Lower lobe of right lung (tissue), 2 donors: ENCODE results near the gene SEMA4A. TPM values are rescaled to one million over a fixed set of nuclear protein-coding genes. Genes with fewer than 3 reads are reported as not detected.
A peak's percentile ranks its signal among the peaks of the same experiment; 100 is the strongest.

Source experiments
- ATAC-seq, 2 donors: fragments of 200-7000 bp; cut with Tn5 transposase; one replicate each; pipeline ENCODE4 v1.9.1; 2020 to 2022; ENCODE audit warnings: mild to moderate bottlenecking in 2 of 2, moderate library complexity in 2 of 2
- DNase-seq: peaks from one replicate; pipeline ENCODE4 v3.0.0-alpha.2; 2020
- H3K27ac ChIP-seq: fragments of 200-600 bp; one replicate; pipeline ENCODE4 v1.8.0; 2022
- H3K27me3 ChIP-seq: fragments of 200-600 bp; one replicate; pipeline ENCODE4 v1.8.0; 2022; ENCODE audit warnings: low read depth
- H3K36me3 ChIP-seq: fragments of 200-600 bp; one replicate; pipeline ENCODE4 v1.8.0; 2022; ENCODE audit warnings: mild to moderate bottlenecking
- H3K4me1 ChIP-seq: fragments of 200-600 bp; one replicate; pipeline ENCODE4 v1.8.0; 2022
- H3K4me3 ChIP-seq: fragments of 200-600 bp; one replicate; pipeline ENCODE4 v1.8.0; 2022; ENCODE audit warnings: mild to moderate bottlenecking
- H3K9me3 ChIP-seq: fragments of 200-600 bp; one replicate; pipeline ENCODE4 v1.8.0; 2022
- CTCF ChIP-seq: fragments of 200-600 bp; IDR thresholded peaks from one replicate; pipeline ENCODE4 v1.8.0; 2022; ENCODE audit warnings: antibody characterized with exemption, mild to moderate bottlenecking
- intact Hi-C: fragments of 100-400 bp; cut with DNase I; formaldehyde crosslinking; loops from one replicate; pipeline ENCODE4 v1.11.0; 2022
- total RNA-seq: library from RNA; stranded (reverse); fragmentation: NEBNext Ultra II Directional; extraction: Animal tissue kit (Norgen Biotek cat#: 25700); gene quantifications from one replicate; pipeline ENCODE4 v1.2.1, GENCODE V29; 2021
- donor health status: DM: no; HTN: yes; CAD: no; lungs with severe emphysema.

The SEMA4A gene
- total RNA-seq, 1 donor from 2014 or later, result 28.9 TPM

DNA sequence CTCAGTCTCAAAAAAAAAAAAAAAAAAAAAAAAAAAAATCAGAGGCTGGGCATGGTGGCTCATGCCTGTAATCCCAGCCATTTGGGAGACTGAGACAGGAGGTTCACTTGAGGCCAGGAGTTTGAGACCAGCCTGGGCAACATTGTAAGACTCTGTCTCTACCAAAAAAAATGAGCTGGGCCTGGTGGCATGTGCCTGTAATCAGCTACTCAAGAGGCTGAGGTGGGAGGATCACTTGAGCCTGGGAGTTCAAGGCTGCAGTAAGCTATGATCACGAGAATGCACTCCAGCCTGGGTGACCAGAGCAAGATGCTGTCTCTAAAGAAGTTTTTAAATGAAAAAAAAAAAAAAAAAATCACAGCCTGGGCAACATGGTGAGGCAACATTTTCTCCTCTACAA is 10.3 kb downstream of the SEMA4A start:
- intact Hi-C loops, result no loop called here
- Histone ChIP-seq H3K4me1 (peaks cover 27% of the 10 kb centered on the region), H3K9me3 (no peaks in the 10 kb centered on the region), H3K36me3 (no peaks in the 10 kb centered on the region), H3K27ac (no peak overlapping the region), H3K27me3 (no peaks in the 10 kb centered on the region), H3K4me3 (no peak overlapping the region)
- ATAC-seq (no peak), DNase-seq (peak; percentile 17)
- no peak for TF ChIP-seq CTCF

DNA sequence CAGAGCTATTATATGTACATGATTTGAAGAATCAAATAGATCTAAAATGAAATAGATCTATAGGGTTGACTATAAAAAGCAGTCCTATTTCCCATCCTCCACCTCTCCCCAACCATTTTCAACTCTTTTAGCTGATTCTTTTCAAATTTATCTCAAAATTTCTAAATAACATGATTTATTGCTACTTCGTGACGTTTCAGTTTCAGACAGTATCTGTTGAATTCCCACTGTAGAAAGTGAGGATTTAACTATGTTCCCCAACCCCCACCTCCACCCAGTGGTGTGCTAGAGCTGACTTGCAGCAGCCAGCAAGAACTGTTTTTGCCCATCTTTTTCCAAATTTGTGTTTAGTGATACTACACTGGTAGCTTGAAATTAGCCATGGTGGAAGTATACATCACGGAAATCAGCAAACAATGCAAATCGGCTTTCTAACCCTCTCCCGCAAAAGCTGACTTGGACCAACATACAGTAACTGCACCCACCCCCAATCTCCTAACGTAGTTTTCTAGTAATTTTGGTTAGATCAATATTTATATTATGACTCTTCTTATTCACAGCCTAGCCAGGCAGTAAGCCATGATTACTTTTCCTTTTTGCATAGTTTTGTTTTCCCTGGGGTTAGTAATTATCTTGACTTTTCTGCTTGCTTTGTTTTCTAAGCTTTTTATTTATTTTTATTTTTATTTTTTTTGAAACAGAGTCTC is 10.9 kb downstream of the SEMA4A start:
- no peaks in the 10 kb centered on the region for H3K36me3 ChIP-seq
- no peak overlapping the region for H3K4me3 ChIP-seq
- peaks cover 27% of the 10 kb centered on the region for H3K4me1 ChIP-seq
- no peak for TF ChIP-seq CTCF
- peak; percentile 4 for DNase-seq
- H3K27ac ChIP-seq, result no peak overlapping the region
- intact Hi-C loops, result no loop called here
- H3K9me3 ChIP-seq, result no peaks in the 10 kb centered on the region
- no peaks in the 10 kb centered on the region for H3K27me3 ChIP-seq
- no peak for ATAC-seq

GRCh38 chr1:156165083-156165482 is 11.7 kb downstream of the SEMA4A start:
- no peaks in the 10 kb centered on the region for H3K27me3 ChIP-seq
- DNase-seq, result no peak
- intact Hi-C loops, result no loop called here
- H3K27ac ChIP-seq, result no peak overlapping the region
- H3K9me3 ChIP-seq, result no peaks in the 10 kb centered on the region
- no peak for ATAC-seq
- no peaks in the 10 kb centered on the region for H3K36me3 ChIP-seq
- TF ChIP-seq CTCF, result no peak
- no peak overlapping the region for H3K4me3 ChIP-seq
- peaks cover 26% of the 10 kb centered on the region for H3K4me1 ChIP-seq

- ATAC-seq (no peak), DNase-seq (peak; percentile 1)
- no peak overlapping the region for H3K27ac ChIP-seq
- no peaks in the 10 kb centered on the region for H3K9me3 ChIP-seq
- no peak overlapping the region for H3K4me3 ChIP-seq
- intact Hi-C loops, result no loop called here
- no peaks in the 10 kb centered on the region for H3K27me3 ChIP-seq
- TF ChIP-seq CTCF, result no peak
- H3K4me1 ChIP-seq, result peaks cover 6% of the 10 kb centered on the region
- H3K36me3 ChIP-seq, result peaks cover 15% of the 10 kb centered on the region
Observed at GRCh38 chr1:156167536-156167935, 14.2 kb downstream of the SEMA4A start.

GRCh38 chr1:156172696-156173470 is 19.5 kb downstream of the SEMA4A start:
- TF ChIP-seq CTCF, result no peak
- no peaks in the 10 kb centered on the region for H3K27me3 ChIP-seq
- H3K36me3 ChIP-seq, result peaks cover 46% of the 10 kb centered on the region
- H3K4me1 ChIP-seq, result no peaks in the 10 kb centered on the region
- no peak overlapping the region for H3K4me3 ChIP-seq
- no peaks in the 10 kb centered on the region for H3K9me3 ChIP-seq
- intact Hi-C loops, result no loop called here
- no peak for ATAC-seq
- no peak overlapping the region for H3K27ac ChIP-seq
- no peak for DNase-seq
